GM18868 (cell line): Measurements from ENCODE around the gene EBP.
"Not testable (repeated sequence)": the region's sequence is repeated elsewhere in the genome, so short reads cannot be mapped to it uniquely, and the experiment has no call there.

Source experiments
- ATAC-seq: cut with Tn5 transposase; IDR thresholded peaks from one replicate; pipeline ENCODE4 v1.9.1; 2021; ENCODE audit warnings: mild to moderate bottlenecking, moderate library complexity; ENCODE audit not compliant: unreplicated experiment

The EBP gene

GRCh38 chrX:48520976-48521352 lies 644 bp upstream of the EBP start:
- no peak for ATAC-seq

DNA sequence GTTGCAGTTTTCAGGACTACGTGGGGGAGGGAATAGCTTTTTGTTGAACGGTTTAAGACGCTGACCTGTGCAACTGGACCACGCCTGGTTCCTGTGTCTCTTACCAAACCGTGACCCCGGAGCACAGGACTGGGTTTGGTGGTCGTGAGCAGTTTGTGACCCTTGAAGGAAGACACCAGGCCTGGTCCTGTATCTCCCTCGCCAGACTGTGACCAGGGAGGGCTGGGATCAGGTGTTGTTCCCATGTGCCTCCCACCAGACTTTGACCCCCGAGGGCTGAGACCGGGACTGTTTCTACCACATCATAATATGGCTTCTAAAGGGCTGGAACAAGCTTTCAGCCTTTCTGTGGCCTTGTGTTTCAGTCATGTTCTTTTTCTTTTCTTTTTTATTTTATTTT lies 683 bp downstream of the EBP start:
- ATAC-seq: no peak

DNA sequence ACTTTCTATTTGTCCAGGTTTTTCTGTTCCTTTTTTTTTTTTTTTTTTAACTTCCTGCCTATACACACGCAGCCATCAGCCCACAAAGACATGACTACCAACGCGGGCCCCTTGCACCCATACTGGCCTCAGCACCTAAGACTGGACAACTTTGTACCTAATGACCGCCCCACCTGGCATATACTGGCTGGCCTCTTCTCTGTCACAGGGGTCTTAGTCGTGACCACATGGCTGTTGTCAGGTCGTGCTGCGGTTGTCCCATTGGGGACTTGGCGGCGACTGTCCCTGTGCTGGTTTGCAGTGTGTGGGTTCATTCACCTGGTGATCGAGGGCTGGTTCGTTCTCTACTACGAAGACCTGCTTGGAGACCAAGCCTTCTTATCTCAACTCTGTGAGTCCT lies 2.1 kb downstream of the EBP start:
- ATAC-seq: no peak

DNA sequence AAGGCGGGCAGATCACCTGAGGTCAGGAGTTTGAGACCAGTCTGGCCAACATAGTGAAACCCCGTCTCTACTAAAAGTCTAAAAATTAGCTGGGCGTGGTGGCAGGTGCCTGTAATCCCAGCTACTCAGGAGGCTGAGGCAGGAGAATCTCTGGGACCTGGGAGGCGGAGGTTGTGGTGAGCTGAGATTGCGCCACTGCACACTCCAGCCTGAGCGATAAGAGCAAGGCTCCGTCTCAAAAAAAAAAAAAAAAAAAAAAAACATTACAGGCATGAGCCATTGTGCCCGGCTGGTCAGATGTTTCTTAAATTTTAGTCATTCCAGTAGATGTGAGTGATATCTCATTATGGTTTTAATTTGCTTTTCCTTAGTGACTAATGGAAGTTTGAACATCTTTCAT lies 4.2 kb downstream of the EBP start:
- ATAC-seq: not testable (repeated sequence)

DNA sequence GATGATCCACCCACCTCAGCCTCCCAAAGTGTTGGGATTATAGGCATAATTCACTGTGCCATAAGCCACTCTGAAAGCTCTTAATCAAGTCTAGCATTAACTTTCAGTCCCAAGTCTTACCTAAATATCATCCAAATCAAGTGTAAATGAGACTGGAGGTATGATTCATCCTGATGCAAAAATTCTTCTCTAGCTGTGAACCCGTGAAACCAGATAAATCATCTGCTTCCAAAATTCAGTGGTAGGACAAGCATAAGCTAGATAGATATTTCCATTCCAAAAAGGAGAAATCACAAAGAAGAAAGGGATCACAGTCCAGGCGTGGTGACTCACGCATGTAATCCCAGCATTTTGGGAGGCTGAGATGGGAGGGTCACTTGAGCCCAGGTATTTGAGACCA lies 9.1 kb downstream of the EBP start:
- ATAC-seq: no peak

DNA sequence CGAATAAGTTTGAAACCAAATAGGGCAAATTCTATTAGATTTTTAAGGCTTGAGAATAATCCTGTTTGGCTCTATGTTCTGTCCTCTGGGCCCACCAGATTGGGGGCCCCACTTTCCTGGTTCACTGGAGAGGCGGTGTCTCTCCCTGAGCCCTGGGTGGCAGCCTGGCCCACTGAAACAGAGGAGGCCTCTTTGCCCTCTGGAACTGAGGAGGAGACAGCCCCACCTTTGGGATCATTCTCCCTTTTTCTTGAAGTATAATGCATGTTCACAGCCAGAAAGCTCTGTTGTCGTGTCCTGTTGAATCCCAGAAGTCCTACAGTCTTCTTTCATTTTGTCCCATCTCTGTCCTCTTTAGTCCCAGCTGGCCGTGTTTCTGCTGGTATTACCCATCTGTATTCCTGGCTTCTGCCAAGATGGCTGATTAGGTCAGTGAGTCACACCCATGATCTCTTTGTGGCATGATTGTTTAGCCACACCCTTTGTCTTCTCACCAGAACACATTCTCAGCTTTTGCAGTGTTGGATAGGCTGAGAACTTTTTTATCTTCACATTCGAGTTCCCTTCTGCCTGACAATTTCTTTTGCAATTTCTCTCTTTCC lies 9.9 kb downstream of the EBP start:
- no peak for ATAC-seq

DNA sequence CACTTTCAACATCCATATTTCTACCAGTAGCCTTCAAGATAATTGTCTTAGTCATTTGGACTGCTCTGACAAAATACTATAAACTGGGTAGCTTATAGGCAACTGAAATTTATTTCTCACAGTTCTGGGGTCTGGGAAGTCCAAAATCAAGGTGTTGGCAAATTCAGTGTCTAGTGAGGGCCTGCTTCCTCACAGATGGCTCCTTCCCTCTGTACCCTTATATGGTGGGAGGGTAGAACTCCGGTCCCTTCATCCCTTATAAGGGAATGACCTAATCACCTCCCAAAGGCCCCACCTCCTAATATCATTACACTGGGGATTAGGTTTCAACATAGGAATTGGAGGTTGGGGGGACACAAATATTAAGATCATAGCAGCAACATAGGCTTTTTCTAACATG lies 10.6 kb downstream of the EBP start:
- no peak for ATAC-seq

DNA sequence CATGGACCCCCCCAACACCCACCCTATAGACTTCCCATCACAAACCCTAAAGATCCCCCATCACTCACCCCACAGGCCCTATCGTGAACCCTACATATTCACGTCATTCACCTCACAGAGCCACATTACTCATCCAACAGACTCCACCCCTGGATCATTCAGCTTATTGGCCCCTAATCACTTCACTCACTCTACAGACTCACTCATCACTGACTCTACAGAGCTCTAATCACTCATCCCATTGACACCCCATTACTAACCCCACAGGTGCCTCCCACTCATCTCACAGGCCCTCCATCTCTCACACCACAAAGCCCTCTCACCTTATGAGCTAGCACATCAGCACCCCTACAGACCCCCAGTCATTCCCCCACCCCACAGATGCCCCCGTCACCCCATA lies 11.6 kb downstream of the EBP start:
- no peak for ATAC-seq

DNA sequence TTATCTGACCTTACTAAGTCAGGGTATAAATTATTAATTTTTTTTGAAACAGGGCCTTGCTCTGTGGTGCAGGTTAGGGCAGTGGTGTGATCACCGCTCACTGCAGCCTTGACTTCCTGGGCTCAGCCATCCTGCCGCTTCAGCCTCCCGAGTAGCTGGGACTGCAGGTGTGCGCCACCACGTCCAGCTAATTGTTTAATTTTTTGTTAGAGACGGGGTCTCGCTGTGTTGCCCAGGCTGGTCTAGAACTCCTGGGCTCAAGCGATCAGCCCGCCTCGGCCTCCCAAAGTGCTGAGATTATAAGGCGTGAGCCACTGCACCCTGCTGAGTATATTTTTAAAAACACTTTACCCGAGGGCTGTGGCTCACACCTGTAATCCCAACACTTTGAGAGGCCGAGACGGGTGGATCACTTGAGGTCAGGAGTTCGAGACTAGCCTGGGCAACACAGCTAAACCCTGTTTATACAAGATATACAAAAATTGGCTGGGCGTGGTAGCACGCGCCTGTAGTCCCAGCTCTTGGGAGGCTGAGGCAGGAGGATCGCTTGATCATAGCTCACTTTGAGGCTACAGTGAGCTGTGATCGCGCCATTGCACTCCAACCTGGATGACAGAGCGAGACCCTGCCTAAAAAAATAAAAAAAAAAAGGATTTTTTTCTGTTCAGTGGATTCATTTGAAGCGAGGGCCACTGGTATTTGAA lies 17.2 kb downstream of the EBP start:
- ATAC-seq: no peak

GRCh38 chrX:48539345-48540027 lies 17.9 kb downstream of the EBP start, which contains the start of gene TBC1D25:
TBC1D25 (plus strand) TSS chrX:48539714; CDS start chrX:48539798, 84 bp downstream.
- ATAC-seq: peak; percentile 84

GRCh38 chrX:48540028-48540375 lies 18.4 kb downstream of the EBP start:
- ATAC-seq: peak; percentile 40

DNA sequence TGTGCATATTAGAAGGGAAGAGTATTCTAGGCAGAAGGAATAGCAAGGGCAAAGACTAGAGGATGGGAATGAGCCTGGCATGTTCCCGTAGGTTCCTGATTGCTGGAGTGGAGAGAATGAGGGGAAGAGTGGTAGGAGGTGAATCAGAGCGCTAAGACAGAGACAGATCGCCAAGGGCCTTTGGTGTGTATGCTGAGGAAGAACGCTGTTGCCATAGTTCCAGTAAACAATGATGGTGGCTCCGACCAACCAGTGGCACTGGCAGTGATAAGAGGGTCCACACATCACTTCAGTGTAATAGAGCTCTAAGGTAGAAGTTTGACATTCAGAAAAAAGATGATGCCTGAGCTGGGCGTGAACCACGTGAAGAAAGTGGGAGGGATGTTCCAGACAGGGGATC lies 18.9 kb downstream of the EBP start:
- no peak for ATAC-seq

DNA sequence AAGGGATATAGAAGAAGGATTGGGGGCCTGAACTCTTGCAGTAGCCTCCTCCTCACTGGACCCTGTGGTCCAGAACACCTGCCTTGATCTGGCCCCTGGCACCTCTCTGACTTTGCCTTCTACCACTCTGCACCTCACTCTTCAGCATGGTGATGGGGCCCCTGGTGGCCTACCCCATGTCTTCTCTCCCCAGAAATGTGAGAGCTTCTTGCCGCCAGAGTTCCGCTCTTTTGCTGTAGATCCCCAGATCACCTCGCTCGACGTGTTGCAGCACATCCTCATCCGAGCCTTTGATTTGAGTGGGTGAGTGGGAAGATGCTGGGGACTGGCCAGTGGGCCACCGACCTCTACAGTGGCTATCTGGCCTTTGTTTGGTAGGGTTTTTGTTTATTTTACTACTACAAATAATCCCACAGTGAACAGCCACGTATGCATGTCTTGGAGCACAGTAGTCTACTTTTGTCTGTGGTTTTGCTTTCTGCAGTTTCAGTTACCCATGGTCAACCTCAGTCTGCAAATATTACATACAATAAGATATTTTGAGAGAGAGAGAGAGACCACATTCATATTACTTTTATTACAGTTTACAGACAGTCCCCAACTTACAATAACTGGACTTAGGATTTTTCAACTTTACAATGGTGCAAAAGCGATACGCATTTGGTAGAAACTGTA lies 19.7 kb downstream of the EBP start:
- ATAC-seq: no peak

GRCh38 chrX:48548871-48549270 lies 27.3 kb downstream of the EBP start:
- ATAC-seq: no peak

DNA sequence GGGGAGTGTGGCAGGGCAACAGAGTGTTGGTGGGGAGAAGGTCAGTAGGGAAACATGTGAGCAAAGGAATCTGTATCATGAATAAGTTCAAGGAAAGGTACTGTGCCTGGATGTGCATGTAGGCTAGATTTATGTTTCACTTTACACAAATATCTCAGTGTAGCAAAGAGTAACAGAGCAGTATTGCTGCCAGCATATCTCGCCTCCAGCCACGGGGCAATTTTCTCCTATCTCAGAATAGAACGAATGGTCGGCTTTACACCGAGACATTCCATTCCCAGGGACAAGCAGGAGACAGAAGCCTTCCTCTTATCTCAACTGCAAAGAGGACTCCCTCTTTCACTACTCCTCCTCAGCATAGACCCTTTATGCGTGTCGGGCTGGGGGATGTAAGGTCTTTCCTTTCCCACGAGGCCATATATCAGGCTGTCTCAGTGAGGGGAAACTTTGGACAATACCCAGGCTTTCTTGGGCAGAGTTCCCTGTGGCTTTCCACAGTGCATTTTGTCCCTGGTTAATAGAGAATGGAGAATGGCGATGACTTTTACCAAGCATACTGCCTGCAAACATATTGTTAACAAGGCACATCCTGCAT lies 34.2 kb downstream of the EBP start:
- not testable (repeated sequence) for ATAC-seq

DNA sequence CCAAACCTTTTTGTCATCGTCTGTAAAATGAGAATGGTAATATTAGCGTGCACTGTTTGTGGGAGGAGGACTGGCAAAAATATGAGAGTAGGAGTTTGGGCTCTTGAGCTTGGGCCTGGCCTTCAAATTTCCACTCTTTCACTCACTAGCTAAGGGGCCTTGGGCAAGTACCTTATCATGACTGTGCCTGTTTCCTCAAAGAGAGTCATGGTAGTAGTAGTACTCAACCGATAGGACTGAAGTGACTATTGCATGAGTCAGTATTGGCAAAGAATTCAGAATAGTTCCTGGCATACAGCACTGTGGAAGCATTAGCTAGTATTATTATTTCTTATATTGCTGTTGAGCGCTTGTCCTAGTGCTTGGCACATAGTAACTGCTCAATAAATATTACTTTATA lies 36.7 kb downstream of the EBP start:
- no peak for ATAC-seq

- ATAC-seq: no peak
Observed at GRCh38 chrX:48559636-48560035, 38.0 kb downstream of the EBP start.

DNA sequence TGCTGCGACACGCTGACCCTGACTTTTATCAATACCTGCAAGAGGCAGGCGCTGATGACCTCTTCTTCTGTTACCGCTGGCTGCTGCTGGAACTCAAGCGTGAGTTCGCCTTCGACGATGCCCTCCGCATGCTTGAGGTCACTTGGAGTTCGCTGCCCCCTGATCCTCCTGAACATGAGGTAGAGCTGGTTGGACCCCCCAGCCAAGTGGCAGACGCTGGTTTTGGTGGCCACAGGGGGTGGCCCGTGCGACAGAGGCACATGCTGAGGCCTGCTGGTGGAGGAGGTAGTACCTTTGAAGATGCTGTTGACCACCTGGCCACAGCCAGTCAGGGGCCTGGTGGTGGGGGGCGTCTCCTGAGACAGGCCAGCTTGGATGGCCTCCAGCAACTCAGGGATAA lies 38.4 kb downstream of the EBP start:
- ATAC-seq: no peak

DNA sequence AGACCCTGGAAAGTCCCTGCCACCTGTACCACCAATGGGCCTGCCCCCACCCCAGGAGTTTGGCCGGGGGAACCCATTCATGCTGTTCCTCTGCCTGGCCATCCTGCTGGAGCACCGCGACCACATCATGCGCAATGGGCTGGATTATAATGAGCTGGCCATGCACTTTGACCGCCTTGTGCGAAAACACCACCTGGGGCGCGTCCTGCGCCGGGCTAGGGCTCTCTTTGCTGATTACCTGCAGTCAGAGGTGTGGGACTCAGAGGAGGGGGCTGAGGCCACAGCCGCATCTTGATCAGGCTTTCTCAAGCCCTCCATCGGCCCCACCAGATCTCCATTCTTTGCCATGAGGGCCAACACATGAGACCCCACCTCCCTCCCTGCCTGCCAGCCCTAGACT lies 39.1 kb downstream of the EBP start:
- no peak for ATAC-seq

DNA sequence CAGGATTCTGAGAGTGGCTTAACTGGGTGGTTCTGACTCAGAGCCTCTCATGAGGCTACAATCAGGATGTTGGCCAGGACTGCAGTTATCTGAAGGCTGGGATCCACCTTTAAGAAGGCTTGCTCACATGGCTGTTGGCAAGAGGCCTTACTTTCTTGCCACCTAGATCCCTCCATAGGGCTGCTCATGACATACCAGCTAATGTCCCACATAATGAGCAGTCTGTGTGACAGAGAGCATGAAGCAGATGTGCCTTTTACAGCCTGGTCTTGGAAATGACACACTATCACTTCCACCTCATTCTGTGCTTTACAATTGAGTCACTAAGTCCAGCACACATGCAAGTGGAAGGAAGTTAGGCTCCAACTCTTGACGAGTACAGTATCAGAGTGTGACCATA lies 48.4 kb downstream of the EBP start:
- peak; percentile 52 for ATAC-seq

- ATAC-seq: no peak
Observed at GRCh38 chrX:48573690-48574269, 52.2 kb downstream of the EBP start.
